ENCODE measurements around the gene R3HDM4.
A peak's percentile ranks its signal among the peaks of the same experiment; 100 is the strongest.

Gene R3HDM4

DNA sequence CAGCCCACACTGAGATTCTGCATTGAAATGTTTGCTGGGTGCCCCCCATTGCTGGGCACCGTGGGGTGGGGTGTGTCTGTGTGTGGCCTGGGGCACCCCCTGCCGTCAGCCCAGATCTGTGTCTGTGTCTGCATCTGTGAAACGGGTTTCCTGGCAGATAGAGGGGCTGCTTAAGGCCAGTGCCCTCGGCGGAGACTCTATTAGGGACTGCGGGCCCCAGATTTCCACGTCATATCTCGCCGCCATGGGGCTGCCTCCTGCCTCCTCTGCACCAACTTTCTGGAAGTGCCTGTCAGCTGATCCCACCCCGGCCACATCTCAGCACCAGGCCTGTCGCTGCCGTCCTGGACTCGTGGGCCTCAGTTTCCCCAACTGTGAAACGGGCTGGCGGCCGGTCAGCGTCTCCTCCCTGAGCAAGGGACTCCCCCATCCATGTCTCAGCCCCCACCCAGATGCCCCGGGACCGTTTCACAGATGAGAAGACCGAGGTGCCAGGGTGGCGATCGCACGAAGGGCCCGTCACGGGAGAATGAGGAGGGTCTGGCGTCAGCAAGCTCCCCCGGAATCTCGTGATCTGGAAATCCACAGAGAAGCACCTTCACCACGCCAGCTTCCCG lies 34.2 kb upstream of the R3HDM4 start:
- DNase-seq (ENCODE audit: low read depth in 2 of 2) = no peak

GRCh38 chr19:945401-946252 lies 32.6 kb upstream of the R3HDM4 start:
- DNase-seq (ENCODE audit: low read depth in 2 of 2) = no peak

- no peak for DNase-seq (ENCODE audit: low read depth in 2 of 2)
These were observed 31.7 kb upstream of the R3HDM4 start for GRCh38 chr19:944663-945241.

DNA sequence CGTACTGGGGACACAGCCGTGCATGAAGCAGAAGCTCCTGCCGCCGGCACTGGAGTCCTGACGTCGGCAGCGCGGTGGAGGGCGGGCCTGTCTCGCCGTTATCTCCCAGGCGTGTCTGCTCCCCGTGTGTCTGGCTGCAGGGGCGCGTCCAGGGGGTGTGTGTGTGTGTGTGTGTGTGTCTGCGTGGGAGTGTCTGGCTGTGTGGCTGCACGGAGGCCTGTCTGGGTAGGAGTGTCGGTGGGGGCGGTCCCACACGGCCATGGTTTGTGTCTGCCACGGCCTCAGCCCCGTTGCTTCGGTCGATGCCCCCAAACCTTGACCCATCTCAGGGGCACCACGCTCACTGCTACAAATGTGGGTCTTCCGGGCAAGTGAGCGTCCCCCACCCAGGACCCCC lies 31.1 kb upstream of the R3HDM4 start:
- DNase-seq (ENCODE audit: low read depth in 2 of 2) = no peak

DNA sequence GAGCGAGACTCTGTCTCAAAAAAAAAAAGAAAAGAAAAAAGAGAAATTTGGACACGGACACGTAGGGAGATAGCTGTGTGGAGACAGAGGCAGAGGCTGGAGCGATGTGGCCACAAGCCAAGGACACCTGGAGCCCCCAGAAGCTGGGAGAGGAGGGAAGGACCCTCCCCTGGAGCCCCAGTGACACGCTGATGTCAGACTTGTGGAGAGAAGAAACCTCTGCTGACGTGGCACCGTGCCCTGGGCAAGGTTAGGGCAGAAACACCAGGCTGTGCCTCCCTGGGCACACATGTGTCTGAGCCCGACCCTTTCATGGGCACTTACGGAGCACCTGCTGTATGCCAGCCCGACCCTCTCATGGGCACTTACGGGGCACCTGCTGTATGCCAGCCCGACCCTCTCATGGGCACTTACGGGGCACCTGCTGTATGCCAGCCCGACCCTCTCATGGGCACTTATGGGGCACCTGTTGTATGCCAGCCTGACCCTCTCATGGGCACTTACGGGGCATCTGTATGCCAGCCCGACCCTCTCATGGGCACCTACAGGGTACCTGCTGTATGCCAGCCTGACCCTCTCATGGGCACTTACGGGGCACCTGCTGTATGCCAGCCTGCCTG lies 30.6 kb upstream of the R3HDM4 start:
- DNase-seq (ENCODE audit: low read depth in 2 of 2) = no peak

DNA sequence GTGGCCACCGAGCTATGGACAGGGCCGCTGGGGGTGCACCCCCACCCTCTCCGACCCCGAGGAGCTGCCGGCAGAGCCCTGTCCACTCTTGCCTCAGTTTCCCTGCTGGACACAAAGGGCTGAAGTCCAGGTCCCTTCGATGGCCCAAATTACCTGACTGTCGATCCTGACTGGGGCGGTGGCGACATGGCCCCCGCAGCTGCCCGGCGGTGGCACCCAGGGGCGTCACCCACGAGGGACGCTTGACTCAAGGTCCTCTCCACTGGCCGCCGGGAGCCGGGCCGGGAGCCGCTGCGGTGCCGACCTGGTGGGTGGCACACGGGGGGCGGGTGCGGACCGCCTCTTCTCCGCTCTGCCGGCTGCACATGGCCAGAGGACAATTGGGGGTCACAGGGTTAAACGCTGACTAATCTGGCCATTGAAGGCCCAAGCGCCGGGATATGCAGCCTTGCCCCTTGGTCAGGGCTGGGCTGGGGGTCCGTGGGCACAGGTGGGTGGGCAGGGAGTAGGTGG lies 29.2 kb upstream of the R3HDM4 start:
- DNase-seq (ENCODE audit: low read depth in 2 of 2) = no peak

DNA sequence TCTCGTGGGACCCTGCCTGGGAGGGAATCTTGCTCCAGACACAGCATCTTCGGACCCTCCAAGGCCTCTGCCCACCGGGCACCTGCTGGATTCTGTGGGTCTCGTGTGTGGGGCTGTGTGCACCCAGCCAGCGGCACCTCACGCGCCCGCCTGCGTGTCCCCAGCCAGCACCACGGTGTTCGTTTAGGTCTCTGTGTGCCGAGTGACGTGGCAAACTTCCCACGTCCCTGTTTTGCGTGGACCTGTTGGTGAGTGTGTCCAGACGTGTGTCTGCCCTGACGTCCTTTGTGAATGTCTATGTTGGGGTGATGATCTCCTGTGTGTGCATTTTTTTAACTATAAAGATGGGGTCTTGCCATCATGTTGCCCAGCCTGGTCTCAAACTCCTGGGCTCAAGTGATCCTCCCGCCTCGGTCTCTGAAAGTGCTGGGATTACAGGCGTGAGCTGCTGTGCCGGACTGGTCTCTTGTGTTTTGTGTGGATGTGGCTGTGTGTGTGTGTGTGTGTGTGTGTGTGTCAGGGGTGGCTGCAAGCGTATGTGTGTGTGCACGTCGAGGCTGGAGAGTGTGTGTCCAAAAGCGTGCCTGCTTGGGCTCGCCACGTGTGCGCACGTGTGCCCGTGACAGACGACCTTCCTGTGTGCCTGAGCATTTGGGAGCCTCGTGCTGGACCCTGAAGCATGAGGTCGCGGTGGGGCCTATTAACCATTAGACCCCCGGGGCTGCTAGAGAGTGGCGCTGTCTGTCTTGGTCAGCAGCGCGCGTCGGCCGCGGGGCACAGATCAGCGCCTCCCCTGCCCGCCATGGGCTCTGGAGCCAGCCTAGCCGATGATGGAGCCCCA lies 28.5 kb upstream of the R3HDM4 start:
- DNase-seq (ENCODE audit: low read depth in 2 of 2) = no peak

GRCh38 chr19:940591-941291 lies 27.7 kb upstream of the R3HDM4 start:
- peak in 1 of 2 donors; percentile 38 for DNase-seq (ENCODE audit: low read depth in 2 of 2)

DNA sequence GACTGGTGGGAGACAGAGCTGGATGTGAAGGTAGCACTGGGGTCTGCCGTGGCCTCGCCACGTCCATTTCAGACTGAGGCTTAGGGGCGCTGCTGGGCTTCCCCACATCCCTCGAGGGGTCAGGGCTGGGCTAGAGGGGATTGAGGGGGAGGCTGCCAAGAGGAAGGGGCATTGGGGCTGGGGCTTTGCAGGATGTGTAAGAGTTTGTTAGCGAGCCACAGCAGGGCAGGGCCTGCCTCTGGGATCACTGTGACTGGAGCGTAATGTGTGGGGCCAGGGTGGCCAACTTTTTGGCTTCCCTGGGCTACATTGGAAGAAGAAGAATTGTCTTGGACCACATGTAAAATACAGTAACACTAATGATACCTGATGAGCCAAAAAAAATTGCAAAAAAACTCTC lies 26.9 kb upstream of the R3HDM4 start:
- no peak for DNase-seq (ENCODE audit: low read depth in 2 of 2)

DNA sequence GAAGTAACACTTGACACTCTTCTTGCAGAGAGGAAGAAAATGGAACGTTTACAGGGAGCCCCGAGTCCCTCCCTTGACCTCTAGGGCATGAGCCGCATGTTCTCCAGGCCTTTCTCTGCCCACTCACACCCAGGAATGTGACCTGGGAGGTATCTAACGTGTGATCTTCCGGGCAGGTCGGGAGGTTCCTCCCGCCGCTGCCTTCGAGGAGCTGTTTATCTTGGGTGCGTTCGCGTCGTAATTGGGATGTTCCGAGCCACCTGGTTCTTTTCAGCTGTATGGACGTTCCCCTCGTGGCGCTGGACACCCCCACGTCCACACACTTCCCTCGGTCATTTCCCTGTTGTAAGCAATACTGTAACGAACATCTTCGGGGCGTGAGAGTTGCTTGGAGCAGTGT lies 26.4 kb upstream of the R3HDM4 start:
- DNase-seq (ENCODE audit: low read depth in 2 of 2) = no peak

DNA sequence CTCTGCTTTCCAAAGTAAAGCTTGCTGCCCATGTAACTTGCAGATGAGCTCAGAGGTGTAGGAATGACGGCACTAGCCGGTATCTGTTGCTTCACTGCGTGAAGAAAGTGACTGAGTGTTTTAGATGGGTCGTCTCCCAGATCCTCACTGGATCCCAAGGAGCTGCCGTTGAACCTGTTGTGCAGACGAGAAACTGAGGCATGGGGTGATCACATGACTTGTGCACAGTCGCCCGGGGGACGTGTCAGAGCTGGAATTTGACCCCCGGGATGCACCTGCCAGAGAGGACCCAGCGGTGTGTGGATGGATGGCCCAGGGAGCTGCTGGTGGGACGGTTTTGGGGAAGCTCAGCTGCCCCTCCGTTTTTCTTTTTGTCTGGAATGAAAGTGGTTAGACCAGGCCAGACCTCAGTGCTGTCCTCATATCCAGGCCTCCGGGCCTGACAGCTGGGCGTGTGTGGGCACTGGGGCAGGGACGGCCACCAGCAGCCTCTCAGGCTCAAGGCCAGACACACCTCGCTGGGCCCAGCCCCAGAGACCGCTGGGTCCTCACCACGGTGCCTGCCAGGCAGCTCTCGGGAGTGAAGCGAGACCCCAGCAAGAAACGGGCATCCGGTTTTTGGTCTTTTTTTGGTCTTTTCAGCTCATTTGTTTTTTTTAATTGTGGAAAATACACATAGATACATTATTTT lies 25.4 kb upstream of the R3HDM4 start:
- DNase-seq (ENCODE audit: low read depth in 2 of 2) = no peak

GRCh38 chr19:937259-937694 lies 24.3 kb upstream of the R3HDM4 start:
- DNase-seq (ENCODE audit: low read depth in 2 of 2) = no peak

GRCh38 chr19:936175-936546 lies 23.1 kb upstream of the R3HDM4 start:
- DNase-seq (ENCODE audit: low read depth in 2 of 2) = no peak

- no peak for DNase-seq (ENCODE audit: low read depth in 2 of 2)
These were observed 22.0 kb upstream of the R3HDM4 start for GRCh38 chr19:934865-935479.

- DNase-seq (ENCODE audit: low read depth in 2 of 2) = no peak
These were observed 21.3 kb upstream of the R3HDM4 start for GRCh38 chr19:934197-934840.

GRCh38 chr19:933553-933882 lies 20.5 kb upstream of the R3HDM4 start:
- DNase-seq (ENCODE audit: low read depth in 2 of 2) = no peak

GRCh38 chr19:932648-933552 lies 19.9 kb upstream of the R3HDM4 start:
- no peak for DNase-seq (ENCODE audit: low read depth in 2 of 2)

GRCh38 chr19:931860-932647 lies 19.0 kb upstream of the R3HDM4 start:
- no peak for DNase-seq (ENCODE audit: low read depth in 2 of 2)
